ENCODE data around the gene PPFIBP1.

Gene PPFIBP1

GRCh38 chr12:27523642-27524493 lies at the start of gene PPFIBP1:
Gene PPFIBP1 (plus strand): TSS chr12:27524206. CDS start chr12:27633397, 109,191 bp downstream.
- peak within 1 kb of the TSS; percentile 95 for H3K4me3 ChIP-seq (ENCODE audit: low read depth, low read length)
- TF ChIP-seq CTCF (IDR thresholded peaks at IDR 0.05; ENCODE audit: borderline replicate concordance, insufficient read depth, low read depth, low read length) = peak; percentile 47; the same call in 1 of the 2 replicates

- H3K4me3 ChIP-seq (ENCODE audit: low read depth, low read length) = no peak overlapping the region
- no peak for TF ChIP-seq CTCF (IDR thresholded peaks at IDR 0.05; ENCODE audit: borderline replicate concordance, insufficient read depth, low read depth, low read length)
Measured at GRCh38 chr12:27474344-27474743, 49.7 kb upstream of the PPFIBP1 start.

- no peak for TF ChIP-seq CTCF (IDR thresholded peaks at IDR 0.05; ENCODE audit: borderline replicate concordance, insufficient read depth, low read depth, low read length)
Measured at GRCh38 chr12:27477049-27477448, 47.0 kb upstream of the PPFIBP1 start.

DNA sequence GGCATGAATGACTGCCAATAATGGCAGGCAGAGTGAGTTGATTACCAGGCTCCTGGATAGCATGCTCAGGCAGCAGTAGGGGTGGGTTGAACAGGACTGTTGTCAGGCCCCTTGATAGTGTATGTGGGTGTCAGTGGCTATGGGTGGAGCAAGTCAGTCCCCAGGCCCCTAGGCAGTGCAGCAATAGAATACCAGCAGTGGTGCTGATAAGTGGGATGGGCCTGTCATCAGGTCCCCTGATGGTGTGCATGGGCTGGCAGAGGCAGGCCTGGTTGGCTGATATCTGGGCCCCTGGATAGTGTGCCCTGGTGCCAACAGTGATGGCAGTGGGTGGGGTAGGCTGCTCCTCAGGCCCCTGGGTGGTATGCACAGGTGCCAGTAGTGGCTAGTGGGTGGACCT lies 45.1 kb upstream of the PPFIBP1 start:
- H3K4me3 ChIP-seq (ENCODE audit: low read depth, low read length) = no peak overlapping the region
- TF ChIP-seq CTCF (IDR thresholded peaks at IDR 0.05; ENCODE audit: borderline replicate concordance, insufficient read depth, low read depth, low read length) = no peak

More at GRCh38 chr12:27477049-27477448, 47.0 kb upstream of the PPFIBP1 start:
- no peak overlapping the region for H3K4me3 ChIP-seq (ENCODE audit: low read depth, low read length)

- no peak overlapping the region for H3K4me3 ChIP-seq (ENCODE audit: low read depth, low read length)
- TF ChIP-seq CTCF (IDR thresholded peaks at IDR 0.05; ENCODE audit: borderline replicate concordance, insufficient read depth, low read depth, low read length) = no peak
Measured at GRCh38 chr12:27480016-27480415, 44.0 kb upstream of the PPFIBP1 start.

DNA sequence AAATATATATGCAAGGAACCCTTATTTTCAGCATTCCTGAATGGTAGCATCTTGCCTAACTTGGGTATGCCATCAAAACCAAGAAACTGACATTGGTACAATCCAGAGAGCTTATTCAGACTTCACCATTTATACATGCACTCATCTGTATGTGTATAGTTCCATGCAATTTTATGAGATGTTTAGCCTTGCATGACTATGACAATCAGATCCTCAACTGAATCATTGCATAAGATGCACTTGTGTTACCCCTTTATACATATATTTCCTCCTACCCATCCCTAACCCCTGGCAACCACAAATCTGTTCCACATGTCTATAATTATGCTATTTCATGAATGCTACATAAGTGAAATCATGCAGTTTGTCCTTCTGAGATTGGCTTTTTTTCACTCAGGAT lies 37.0 kb upstream of the PPFIBP1 start:
- no peak for TF ChIP-seq CTCF (IDR thresholded peaks at IDR 0.05; ENCODE audit: borderline replicate concordance, insufficient read depth, low read depth, low read length)

DNA sequence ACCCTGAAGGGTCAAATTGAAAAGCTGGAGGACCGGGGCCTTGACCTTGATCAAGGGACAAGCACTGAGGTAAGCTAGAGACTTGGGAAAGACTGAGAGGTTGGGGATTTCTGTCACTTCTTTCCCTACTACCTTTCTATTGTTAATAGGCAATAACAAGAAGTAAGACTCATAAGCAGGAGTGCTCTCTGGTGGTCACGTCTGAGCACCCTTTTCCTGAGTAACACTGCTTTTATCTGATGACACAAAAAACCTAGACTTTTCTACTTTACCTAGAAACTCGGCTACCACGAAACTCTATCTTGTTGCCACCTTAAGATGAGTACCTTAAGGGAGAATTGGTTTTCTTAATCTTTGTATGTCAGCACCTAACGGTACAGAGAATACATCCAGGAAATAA lies 35.5 kb upstream of the PPFIBP1 start:
- H3K4me3 ChIP-seq (ENCODE audit: low read depth, low read length) = no peak overlapping the region
- TF ChIP-seq CTCF (IDR thresholded peaks at IDR 0.05; ENCODE audit: borderline replicate concordance, insufficient read depth, low read depth, low read length) = no peak

More for the DNA sequence above, 37.0 kb upstream of the PPFIBP1 start:
- no peak overlapping the region for H3K4me3 ChIP-seq (ENCODE audit: low read depth, low read length)

All from GM12875 (cell line).